ENCODE data around the gene TENM3. TPM values are rescaled to one million over a fixed set of nuclear protein-coding genes. Genes with fewer than 3 reads are reported as not detected.
"Not testable (repeated sequence)": the region's sequence is repeated elsewhere in the genome, so short reads cannot be mapped to it uniquely, and the experiment has no call there.

The TENM3 gene
- total and polyA plus RNA-seq, 10 of the 15 experiments (the other 5 are each of a cell fraction or from before 2014, with no cell fraction given), result 0.01 to 1.7 (median 0.08) TPM; not detected in 2

DNA sequence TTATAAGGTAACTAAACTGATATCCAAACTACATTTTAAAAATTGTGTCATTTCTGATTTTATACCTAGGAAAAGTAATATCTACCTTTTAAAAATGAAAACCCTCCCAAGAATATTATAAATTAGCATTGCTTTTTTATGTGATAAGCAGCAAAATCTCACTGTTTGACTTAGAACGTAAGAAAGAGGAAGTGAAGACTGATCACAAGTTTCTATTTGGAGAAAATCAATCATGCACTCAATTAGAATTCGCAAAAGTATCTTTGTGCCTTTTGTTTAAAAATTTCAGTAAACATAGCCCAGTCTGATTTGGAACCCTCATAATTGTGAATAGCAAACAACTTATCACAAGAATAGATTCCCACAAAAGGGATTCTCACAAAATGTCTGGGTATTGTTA lies 142.7 kb downstream of the TENM3 start:
- Histone ChIP-seq H3K4me3 (no peak overlapping the region), H3K79me2 (ENCODE audit: control insufficient read depth, insufficient read depth, low read length) (no peaks in the 10 kb centered on the region), H3K9ac (ENCODE audit: control insufficient read depth, insufficient read depth, low read length) (no peak overlapping the region), H3K4me2 (ENCODE audit: control insufficient read depth, insufficient read depth) (no peak overlapping the region), H3K9me3 (replicated peaks; ENCODE audit: control insufficient read depth, insufficient read depth, low read length) (no peaks in the 10 kb centered on the region), H4K20me1 (ENCODE audit: control insufficient read depth, insufficient read depth) (no peaks in the 10 kb centered on the region), H3K27ac (ENCODE audit: control insufficient read depth, insufficient read depth) (no peak overlapping the region), H3K4me1 (ENCODE audit: control insufficient read depth, insufficient read depth, low read length) (no peaks in the 10 kb centered on the region), H3K27me3 (replicated peaks in 1 of 2; ENCODE audit: control insufficient read depth in 2 of 2, insufficient read depth in 2 of 2, low read length in 1 of 2) (no peaks in the 10 kb centered on the region), H2AFZ (ENCODE audit: control insufficient read depth, low read depth, low read length) (no peak overlapping the region), H3K36me3 (ENCODE audit: control insufficient read depth in 2 of 2, insufficient read depth in 2 of 2, low read length in 1 of 2) (no peaks in the 10 kb centered on the region)
- DNase-seq (ENCODE audit: low read depth, low spot score) (no peak), ATAC-seq (peak; percentile 64), FAIRE-seq (no peak)
- WGBS (ENCODE audit: insufficient coverage, insufficient replicate concordance, low lambda C conversion rate, missing lambda C conversion rate), result 14% methylated on average over 2 of the region's 2 CpGs
- SMC1A ChIA-PET (ENCODE audit: uncharacterized antibody, unreplicated experiment), result no interaction called here
- POLR2A ChIA-PET, result no interaction called here
- RAD21 ChIA-PET (ENCODE audit: unreplicated experiment), result no interaction called here
- peak; percentile 91 for TF ChIP-seq SPI1 (IDR thresholded peaks at IDR 0.05; ENCODE audit: borderline replicate concordance, insufficient read depth, low read depth, low read length)
- TF ChIP-seq NFYB (IDR thresholded peaks at IDR 0.05; ENCODE audit: insufficient read depth, low read depth, low read length), result no peak
- intact Hi-C loops (cut with micrococcal nuclease; ENCODE audit: unreplicated experiment) (no loop called here), in situ Hi-C loops (cut with MboI) (no loop called here)
- no TSS peak for BruUV-seq (replicated peaks)
- CTCF ChIA-PET, result no interaction called here

- RAD21 ChIA-PET (ENCODE audit: unreplicated experiment), result not testable (repeated sequence)
Measured at GRCh38 chr4:182386576-182386975, 143.4 kb downstream of the TENM3 start.

More at GRCh38 chr4:182386576-182386975, 143.4 kb downstream of the TENM3 start:
- SMC1A ChIA-PET (ENCODE audit: uncharacterized antibody, unreplicated experiment); DNase-seq (ENCODE audit: low read depth, low spot score); intact Hi-C loops (cut with micrococcal nuclease; ENCODE audit: unreplicated experiment); H3K4me3 ChIP-seq; H3K4me2 ChIP-seq (ENCODE audit: control insufficient read depth, insufficient read depth); H3K27me3 ChIP-seq (replicated peaks in 1 of 2; ENCODE audit: control insufficient read depth in 2 of 2, insufficient read depth in 2 of 2, low read length in 1 of 2); BruUV-seq (replicated peaks); FAIRE-seq; H3K79me2 ChIP-seq (ENCODE audit: control insufficient read depth, insufficient read depth, low read length); ATAC-seq; H3K36me3 ChIP-seq (ENCODE audit: control insufficient read depth in 2 of 2, insufficient read depth in 2 of 2, low read length in 1 of 2); H3K4me1 ChIP-seq (ENCODE audit: control insufficient read depth, insufficient read depth, low read length); POLR2A ChIA-PET; H3K27ac ChIP-seq (ENCODE audit: control insufficient read depth, insufficient read depth); H3K9ac ChIP-seq (ENCODE audit: control insufficient read depth, insufficient read depth, low read length); H4K20me1 ChIP-seq (ENCODE audit: control insufficient read depth, insufficient read depth); in situ Hi-C loops (cut with MboI); H2AFZ ChIP-seq (ENCODE audit: control insufficient read depth, low read depth, low read length); H3K9me3 ChIP-seq (replicated peaks; ENCODE audit: control insufficient read depth, insufficient read depth, low read length): not testable (repeated sequence)
- WGBS (ENCODE audit: insufficient coverage, insufficient replicate concordance, low lambda C conversion rate, missing lambda C conversion rate), result 80% methylated on average over 31 of the region's 35 CpGs
- CTCF ChIA-PET, result interaction anchor here (1.0 kb wide), 1 partner anchor 539 kb away, joined by 4 read pairs; no protein-coding TSS in a partner anchor

Measured in GM12878 (cell line).